IMR-90 (cell line): ENCODE data around the gene CLMP. TPM values are rescaled to one million over a fixed set of nuclear protein-coding genes. Genes with fewer than 3 reads are reported as not detected.

Experiments
- ATAC-seq: fragments of 200-7000 bp; cut with Tn5 transposase; 2 replicates; pipeline ENCODE4 v1.9.1; 2020; ENCODE audit warnings: low read depth, mild to moderate bottlenecking, moderate library complexity
- BruUV-seq: library from RNA; stranded (reverse); fragments of 400-500 nt; replicated peaks from 2 replicates; lab custom pipeline; 2021; lab: Mats Ljungman, UMichigan
- CTCF ChIA-PET: fragments of 300-600 bp; formaldehyde crosslinking; extraction: SDS; loops from one replicate; lab custom pipeline; 2021; ENCODE audit warnings: antibody characterized with exemption; lab: Yijun Ruan, JAX
- POLR2A ChIA-PET: fragments of 300-600 bp; sonication (Branson Sonifier 250); formaldehyde crosslinking; loops from one replicate; lab custom pipeline; 2022; ENCODE audit warnings: antibody characterized with exemption; ENCODE audit not compliant: unreplicated experiment; lab: Charles Lee
- DNase-seq: peaks from one replicate; pipeline ENCODE4 v3.0.0; 2013
- H2AFZ ChIP-seq: replicated peaks from 2 replicates; pipeline ENCODE3; 2013; ENCODE audit warnings: low read length, mild to moderate bottlenecking; ENCODE audit not compliant: poor library complexity
- H2AK5ac ChIP-seq: 2 replicates; pipeline ENCODE4 v1.6.1; 2013; ENCODE audit warnings: low read depth, low read length, inconsistent platforms
- H2AK9ac ChIP-seq: replicated peaks from 2 replicates; pipeline ENCODE3; 2013; ENCODE audit warnings: mild to moderate bottlenecking, low read depth, low read length, moderate library complexity; ENCODE audit not compliant: poor library complexity
- H2BK120ac ChIP-seq: 2 replicates; pipeline ENCODE4 v1.6.1; 2013; ENCODE audit warnings: low read depth, low read length, inconsistent platforms
- H2BK15ac ChIP-seq: 3 replicates; pipeline ENCODE4 v1.6.1; 2013; ENCODE audit warnings: low read depth, low read length, inconsistent platforms
- H2BK20ac ChIP-seq: 2 replicates; pipeline ENCODE4 v1.6.1; 2013; ENCODE audit warnings: low read depth, mild to moderate bottlenecking, inconsistent platforms, low read length, moderate library complexity
- H2BK5ac ChIP-seq: 2 replicates; pipeline ENCODE4 v1.6.1; 2013; ENCODE audit warnings: mild to moderate bottlenecking, low read depth, low read length, inconsistent platforms; ENCODE audit not compliant: poor library complexity, severe bottlenecking
- H3K14ac ChIP-seq: replicated peaks from 2 replicates; pipeline ENCODE4 v1.6.1; 2013; ENCODE audit warnings: low read depth, low read length, inconsistent platforms
- H3K18ac ChIP-seq: 2 replicates; pipeline ENCODE4 v1.6.1; 2013; ENCODE audit warnings: low read depth, low read length, control low read depth
- H3K23ac ChIP-seq: 2 replicates; pipeline ENCODE4 v1.6.1; 2013; ENCODE audit warnings: low read depth, low read length, inconsistent platforms
- H3K27ac ChIP-seq: 2 replicates; pipeline ENCODE4 v1.5.1; 2013; ENCODE audit warnings: mild to moderate bottlenecking, control low read depth, low read length; ENCODE audit not compliant: insufficient read depth
- H3K27me3 ChIP-seq: 2 replicates; pipeline ENCODE4 v1.6.1; 2013; ENCODE audit warnings: low read length; ENCODE audit not compliant: control insufficient read depth, insufficient read depth
- H3K36me3 ChIP-seq: 2 replicates; pipeline ENCODE4 v1.6.1; 2013; ENCODE audit warnings: low read length, mixed read lengths; ENCODE audit not compliant: control insufficient read depth, insufficient read depth
- H3K4ac ChIP-seq: 2 replicates; pipeline ENCODE4 v1.6.1; 2013; ENCODE audit warnings: low read depth, low read length, inconsistent platforms
- H3K4me1 ChIP-seq: 2 replicates; pipeline ENCODE4 v1.6.1; 2013; ENCODE audit warnings: low read length, mixed read lengths; ENCODE audit not compliant: control insufficient read depth, insufficient read depth
- H3K4me2 ChIP-seq: 2 replicates; pipeline ENCODE4 v1.6.1; 2013; ENCODE audit warnings: low read depth, mild to moderate bottlenecking, control low read depth, low read length, moderate library complexity
- H3K4me3 ChIP-seq: 2 replicates; pipeline ENCODE4 v1.5.1; 2013; ENCODE audit warnings: low read depth, mild to moderate bottlenecking, control low read depth, low read length, moderate library complexity; ENCODE audit not compliant: insufficient read depth
- H3K56ac ChIP-seq: 2 replicates; pipeline ENCODE4 v1.6.1; 2013; ENCODE audit warnings: low read length, inconsistent platforms; ENCODE audit not compliant: insufficient read depth; ENCODE audit errors: extremely low read depth
- H3K79me1 ChIP-seq, 2 experiments: 2 replicates each; pipeline ENCODE4 v1.6.1; 2013; ENCODE audit warnings: low read length in 2 of 2, inconsistent platforms in 1 of 2, low read depth in 1 of 2
- H3K9ac ChIP-seq: 2 replicates; pipeline ENCODE4 v1.6.1; 2013; ENCODE audit warnings: low read depth, low read length, control low read depth
- H3K9me1 ChIP-seq: 2 replicates; pipeline ENCODE4 v1.6.1; 2013; ENCODE audit warnings: low read length, inconsistent platforms; ENCODE audit not compliant: insufficient read depth
- H3K9me3 ChIP-seq: 2 replicates; pipeline ENCODE4 v1.6.1; 2013; ENCODE audit warnings: low read length; ENCODE audit not compliant: control insufficient read depth, insufficient read depth
- H4K20me1 ChIP-seq: 2 replicates; pipeline ENCODE4 v1.6.1; 2013; ENCODE audit warnings: low read length, inconsistent platforms; ENCODE audit not compliant: insufficient read depth
- H4K5ac ChIP-seq: 2 replicates; pipeline ENCODE4 v1.6.1; 2013; ENCODE audit warnings: mild to moderate bottlenecking, low read depth, low read length, control low read depth
- H4K8ac ChIP-seq, 2 experiments: 2 replicates each; pipeline ENCODE4 v1.6.1; 2013; ENCODE audit warnings: low read depth in 2 of 2, low read length in 2 of 2, control low read depth in 1 of 2, inconsistent platforms in 1 of 2
- H4K91ac ChIP-seq: 2 replicates; pipeline ENCODE4 v1.6.1; 2013; ENCODE audit warnings: low read depth, low read length, inconsistent platforms; ENCODE audit not compliant: insufficient read depth
- CEBPB ChIP-seq: IDR thresholded peaks from 2 replicates; pipeline ENCODE4 v1.6.1; 2012; ENCODE audit warnings: low read depth, low read length, improper control_type of control experiment
- FOS ChIP-seq: fragments of 150-350 bp; IDR thresholded peaks from 2 replicates; pipeline ENCODE4 v1.6.1; 2016; ENCODE audit warnings: low read depth, low read length
- MAFK ChIP-seq: IDR thresholded peaks from 2 replicates; pipeline ENCODE4 v1.6.1; 2012; ENCODE audit warnings: low read depth, low read length, improper control_type of control experiment
- MAZ ChIP-seq: IDR thresholded peaks from 2 replicates; pipeline ENCODE4 v1.6.1; 2012; ENCODE audit warnings: low read depth, mild to moderate bottlenecking, low read length, improper control_type of control experiment, moderate library complexity, borderline replicate concordance
- MXI1 ChIP-seq: IDR thresholded peaks from 2 replicates; pipeline ENCODE4 v1.6.1; 2012; ENCODE audit warnings: low read depth, mild to moderate bottlenecking, low read length, moderate library complexity, borderline replicate concordance
- POLR2A ChIP-seq: IDR thresholded peaks from 2 replicates; pipeline ENCODE4 v1.6.1; 2012; ENCODE audit warnings: mild to moderate bottlenecking, low read depth, low read length
- RFX5 ChIP-seq: IDR thresholded peaks from 2 replicates; pipeline ENCODE4 v1.8.0; 2012; ENCODE audit warnings: low read depth, mild to moderate bottlenecking, low read length, moderate library complexity
- SMC3 ChIP-seq: fragments of 150-350 bp; IDR thresholded peaks from 2 replicates; pipeline ENCODE4 v1.6.1; 2016; ENCODE audit warnings: low read depth, mild to moderate bottlenecking, antibody characterized with exemption, low read length, moderate library complexity
- USF2 ChIP-seq: fragments of 150-350 bp; IDR thresholded peaks from 2 replicates; pipeline ENCODE4 v1.6.1; 2017; ENCODE audit warnings: mild to moderate bottlenecking, antibody characterized with exemption, low read length, low read depth
- WGBS, 2 experiments: methylation state at CpG; one replicate each; pipeline versions ENCODE4 v1.1.5 to v1.1.7; 2013; ENCODE audit warnings: missing lambda C conversion rate in 2 of 2; ENCODE audit not compliant: insufficient read length in 1 of 2; ENCODE audit errors: extremely low coverage in 2 of 2; 5-methylcytosine and 5-hydroxymethylcytosine counted together
- dilution Hi-C: fragments of 300-500 bp; cut with HindIII; formaldehyde crosslinking; loops from one replicate; pipeline ENCODE4 v1.14.3; 2018; ENCODE audit warnings: low sequenced_read_pairs; ENCODE audit not compliant: unreplicated experiment
- in situ Hi-C: fragments of 300-500 bp; cut with MboI; formaldehyde crosslinking; loops from 3 replicates; pipeline ENCODE4 v1.14.3; 2019; ENCODE audit warnings: low sequenced_read_pairs, inconsistent platforms, mixed read lengths
- intact Hi-C: fragments of 100-400 bp; cut with micrococcal nuclease; formaldehyde crosslinking; loops from 2 replicates; pipeline ENCODE4 v1.10.0; 2022
- polyA plus RNA-seq, 3 experiments: library from polyadenylated mRNA; depleted of rRNA; stranded (reverse); fragments of >200 nt; gene quantifications; 2 replicates each; pipeline ENCODE4 v1.2.3, GENCODE V29; 2012; ENCODE audit warnings: low replicate concordance in 1 of 3
- total RNA-seq: library from RNA; depleted of rRNA; stranded (reverse); fragments of >200 nt; gene quantifications from 2 replicates; pipeline ENCODE4 v1.2.3, GENCODE V29; 2012
- TF ChIP-seq, protein P1 (sequence below): fragments of 150-350 bp; IDR thresholded peaks from 2 replicates; pipeline ENCODE4 v1.6.1; 2016; ENCODE audit warnings: low read depth, mild to moderate bottlenecking, low read length, moderate library complexity, borderline replicate concordance
- TF ChIP-seq, protein P2 (sequence below): conservative IDR thresholded peaks from 2 replicates; pipeline ENCODE4 v1.5.1; 2012; ENCODE audit warnings: mild to moderate bottlenecking, low read depth, low read length, improper control_type of control experiment

Gene CLMP
- total and polyA plus RNA-seq, 2 of the 4 experiments (the other 2 are of a cell fraction): 54.7 to 95.7 TPM

GRCh38 chr11:123209591-123209990 is 14.5 kb upstream of the CLMP start:
- Histone ChIP-seq H3K79me1 (no peaks in the 10 kb centered on the region), H2BK5ac (no peak overlapping the region), H4K5ac (no peak overlapping the region), H4K91ac (no peak overlapping the region), H3K27ac (no peak overlapping the region), H3K4me3 (no peak overlapping the region), H3K9me1 (peaks cover 10% of the 10 kb centered on the region), H2BK120ac (0 out of 2 replicates have a peak overlapping the region, but pooled peaks have one; percentile 22), H4K8ac (no peak overlapping the region), H3K4me1 (peaks cover 11% of the 10 kb centered on the region), H3K18ac (no peak overlapping the region), H2AFZ (no peak overlapping the region), H4K20me1 (no peaks in the 10 kb centered on the region), H3K14ac (0 out of 2 replicates have a peak overlapping the region, but pooled peaks have one; percentile 12), H2AK5ac (peak overlapping the region; percentile 13; the same call in 1 of the 2 replicates), H2BK15ac (peak overlapping the region; percentile 6; the same call in 1 of the 3 replicates), H3K27me3 (no peaks in the 10 kb centered on the region), H3K9me3 (no peaks in the 10 kb centered on the region), H3K4me2 (no peak overlapping the region), H3K4ac (no peak overlapping the region), H3K23ac (no peak overlapping the region), H3K36me3 (no peaks in the 10 kb centered on the region), H3K9ac (no peak overlapping the region), H2AK9ac (no peak overlapping the region), H2BK20ac (no peak overlapping the region), H3K56ac (no peak overlapping the region)
- in situ Hi-C loops: no loop called here
- no CpG with 5 or more reads among the region's 4 CpGs for WGBS, 2 experiments
- CTCF ChIA-PET: no interaction called here
- intact Hi-C loops: no loop called here
- POLR2A ChIA-PET: no interaction called here
- no TSS peak for BruUV-seq
- no peak for ATAC-seq
- DNase-seq: no peak
- no peak for TF ChIP-seq MAFK
- no peak for TF ChIP-seq MAZ
- TF ChIP-seq, protein P1, sequence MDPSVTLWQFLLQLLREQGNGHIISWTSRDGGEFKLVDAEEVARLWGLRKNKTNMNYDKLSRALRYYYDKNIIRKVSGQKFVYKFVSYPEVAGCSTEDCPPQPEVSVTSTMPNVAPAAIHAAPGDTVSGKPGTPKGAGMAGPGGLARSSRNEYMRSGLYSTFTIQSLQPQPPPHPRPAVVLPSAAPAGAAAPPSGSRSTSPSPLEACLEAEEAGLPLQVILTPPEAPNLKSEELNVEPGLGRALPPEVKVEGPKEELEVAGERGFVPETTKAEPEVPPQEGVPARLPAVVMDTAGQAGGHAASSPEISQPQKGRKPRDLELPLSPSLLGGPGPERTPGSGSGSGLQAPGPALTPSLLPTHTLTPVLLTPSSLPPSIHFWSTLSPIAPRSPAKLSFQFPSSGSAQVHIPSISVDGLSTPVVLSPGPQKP: no peak
- TF ChIP-seq MXI1: no peak
- no peak for TF ChIP-seq RFX5
- no peak for TF ChIP-seq USF2
- TF ChIP-seq CEBPB: no peak
- no peak for TF ChIP-seq SMC3
- TF ChIP-seq POLR2A: no peak
- TF ChIP-seq FOS: no peak
- TF ChIP-seq, protein P2, sequence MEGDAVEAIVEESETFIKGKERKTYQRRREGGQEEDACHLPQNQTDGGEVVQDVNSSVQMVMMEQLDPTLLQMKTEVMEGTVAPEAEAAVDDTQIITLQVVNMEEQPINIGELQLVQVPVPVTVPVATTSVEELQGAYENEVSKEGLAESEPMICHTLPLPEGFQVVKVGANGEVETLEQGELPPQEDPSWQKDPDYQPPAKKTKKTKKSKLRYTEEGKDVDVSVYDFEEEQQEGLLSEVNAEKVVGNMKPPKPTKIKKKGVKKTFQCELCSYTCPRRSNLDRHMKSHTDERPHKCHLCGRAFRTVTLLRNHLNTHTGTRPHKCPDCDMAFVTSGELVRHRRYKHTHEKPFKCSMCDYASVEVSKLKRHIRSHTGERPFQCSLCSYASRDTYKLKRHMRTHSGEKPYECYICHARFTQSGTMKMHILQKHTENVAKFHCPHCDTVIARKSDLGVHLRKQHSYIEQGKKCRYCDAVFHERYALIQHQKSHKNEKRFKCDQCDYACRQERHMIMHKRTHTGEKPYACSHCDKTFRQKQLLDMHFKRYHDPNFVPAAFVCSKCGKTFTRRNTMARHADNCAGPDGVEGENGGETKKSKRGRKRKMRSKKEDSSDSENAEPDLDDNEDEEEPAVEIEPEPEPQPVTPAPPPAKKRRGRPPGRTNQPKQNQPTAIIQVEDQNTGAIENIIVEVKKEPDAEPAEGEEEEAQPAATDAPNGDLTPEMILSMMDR: no peak
- dilution Hi-C loops: no loop called here
